ENCODE data around the gene INPP5D. TPM values are rescaled to one million over a fixed set of nuclear protein-coding genes. Genes with fewer than 3 reads are reported as not detected.

INPP5D gene
- total RNA-seq, 4 donors from 2014 or later, result 11.6 to 333 (median 26.2) TPM

DNA sequence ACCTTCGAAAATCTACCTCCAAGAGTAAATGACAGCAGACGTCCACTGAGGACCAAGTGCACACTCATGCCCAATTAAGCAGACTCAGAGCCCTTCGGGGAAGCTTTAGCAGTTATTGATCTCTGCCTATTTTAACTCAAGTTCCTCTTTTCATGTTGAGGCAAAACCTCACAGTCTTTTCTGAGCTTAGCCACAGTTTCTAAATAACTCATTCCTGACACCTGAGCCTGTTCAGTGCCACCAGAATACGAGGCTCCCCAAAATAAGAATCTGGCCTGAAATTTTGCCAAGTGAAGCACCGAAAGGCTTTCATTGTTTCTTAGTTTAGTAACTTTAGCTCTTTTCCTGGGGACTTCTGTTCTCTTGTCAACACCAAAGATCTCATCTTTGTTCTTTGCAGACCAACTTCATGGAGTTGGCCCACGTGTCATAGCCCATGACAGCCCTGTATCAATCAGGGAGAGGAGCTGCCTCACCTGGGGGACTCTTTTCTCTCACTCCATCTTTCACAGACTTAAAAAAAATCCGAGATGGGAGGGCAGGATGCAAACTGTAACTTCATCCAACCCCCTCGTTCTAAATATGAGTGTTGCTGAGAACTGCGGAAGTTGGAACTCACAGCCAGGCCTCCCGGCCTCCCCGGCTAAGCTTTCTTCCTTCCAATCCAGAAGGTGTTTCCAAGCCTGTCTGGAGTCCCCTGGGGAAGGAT lies 22.2 kb downstream of the INPP5D start:
- DNase-seq, result peak in 2 of 3 donors; percentile 35 to 53
- H3K9me3 ChIP-seq, result no peaks in the 10 kb centered on the region
- no peaks in the 10 kb centered on the region for H3K27me3 ChIP-seq
- no peaks in the 10 kb centered on the region for H3K36me3 ChIP-seq
- TF ChIP-seq POLR2A (IDR thresholded peaks at IDR 0.05), result no peak
- TF ChIP-seq, protein P1, sequence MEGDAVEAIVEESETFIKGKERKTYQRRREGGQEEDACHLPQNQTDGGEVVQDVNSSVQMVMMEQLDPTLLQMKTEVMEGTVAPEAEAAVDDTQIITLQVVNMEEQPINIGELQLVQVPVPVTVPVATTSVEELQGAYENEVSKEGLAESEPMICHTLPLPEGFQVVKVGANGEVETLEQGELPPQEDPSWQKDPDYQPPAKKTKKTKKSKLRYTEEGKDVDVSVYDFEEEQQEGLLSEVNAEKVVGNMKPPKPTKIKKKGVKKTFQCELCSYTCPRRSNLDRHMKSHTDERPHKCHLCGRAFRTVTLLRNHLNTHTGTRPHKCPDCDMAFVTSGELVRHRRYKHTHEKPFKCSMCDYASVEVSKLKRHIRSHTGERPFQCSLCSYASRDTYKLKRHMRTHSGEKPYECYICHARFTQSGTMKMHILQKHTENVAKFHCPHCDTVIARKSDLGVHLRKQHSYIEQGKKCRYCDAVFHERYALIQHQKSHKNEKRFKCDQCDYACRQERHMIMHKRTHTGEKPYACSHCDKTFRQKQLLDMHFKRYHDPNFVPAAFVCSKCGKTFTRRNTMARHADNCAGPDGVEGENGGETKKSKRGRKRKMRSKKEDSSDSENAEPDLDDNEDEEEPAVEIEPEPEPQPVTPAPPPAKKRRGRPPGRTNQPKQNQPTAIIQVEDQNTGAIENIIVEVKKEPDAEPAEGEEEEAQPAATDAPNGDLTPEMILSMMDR (IDR thresholded peaks at IDR 0.05), result no peak
- H3K4me1 ChIP-seq, result peaks cover 0 to 72% (median 36%) of the 10 kb centered on the region in 4 donors
- peak overlapping the region; percentile 78 to 95 (median 86) for H3K27ac ChIP-seq
- peak overlapping the region in 1 of 4 donors; percentile 1 for H3K4me3 ChIP-seq

DNA sequence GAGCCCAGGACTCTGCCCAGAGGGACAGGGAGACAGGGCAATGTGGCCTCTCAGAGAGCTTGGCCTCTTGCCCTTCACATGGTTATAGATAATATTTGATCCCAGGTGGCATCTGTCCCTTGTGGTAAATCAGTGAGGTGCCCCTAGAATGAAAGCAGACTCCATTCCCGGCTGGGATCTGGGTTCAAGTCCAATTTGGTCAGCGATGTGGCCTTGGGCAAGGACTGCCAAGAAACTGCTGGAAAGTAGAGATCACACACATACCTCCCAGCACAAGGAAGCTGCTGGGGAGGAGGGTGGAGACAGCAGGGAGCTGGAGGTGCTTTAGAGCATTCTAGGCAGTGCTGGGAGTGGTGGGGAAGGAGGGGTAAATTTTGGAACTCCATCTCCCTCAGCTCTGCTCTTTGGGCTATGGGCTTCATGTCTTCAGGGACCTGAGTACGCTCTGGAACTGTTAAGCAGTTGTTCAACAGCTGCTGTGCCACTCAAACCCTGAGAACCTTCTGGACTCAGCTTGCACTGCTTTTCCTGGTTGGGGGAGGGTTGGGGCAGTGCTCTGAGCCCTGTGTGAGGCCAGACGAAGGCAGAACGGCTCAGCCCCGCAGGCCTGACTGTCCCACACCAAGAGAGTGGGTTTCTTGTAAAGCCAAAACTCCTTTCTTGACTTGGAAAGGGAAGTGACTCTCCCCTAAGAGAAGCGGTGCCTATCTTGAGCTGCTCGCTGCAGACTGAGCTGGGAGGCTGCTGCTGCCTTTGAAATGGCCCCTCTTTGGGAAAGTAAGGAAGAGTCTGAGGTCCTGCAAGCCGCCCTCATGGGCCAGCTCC lies 23.0 kb downstream of the INPP5D start:
- no peaks in the 10 kb centered on the region for H3K9me3 ChIP-seq
- H3K4me1 ChIP-seq, result peaks cover 0 to 75% (median 39%) of the 10 kb centered on the region in 4 donors
- H3K27me3 ChIP-seq, result no peaks in the 10 kb centered on the region
- no peaks in the 10 kb centered on the region for H3K36me3 ChIP-seq
- TF ChIP-seq, protein P1 (IDR thresholded peaks at IDR 0.05), result peak in 1 of 6 experiments; percentile 1
- TF ChIP-seq POLR2A (IDR thresholded peaks at IDR 0.05), result no peak
- H3K27ac ChIP-seq, result peak overlapping the region; percentile 78 to 95 (median 86)
- peak; percentile 17 to 46 (median 34) for DNase-seq
- peak overlapping the region in 1 of 4 donors; percentile 10 for H3K4me3 ChIP-seq

DNA sequence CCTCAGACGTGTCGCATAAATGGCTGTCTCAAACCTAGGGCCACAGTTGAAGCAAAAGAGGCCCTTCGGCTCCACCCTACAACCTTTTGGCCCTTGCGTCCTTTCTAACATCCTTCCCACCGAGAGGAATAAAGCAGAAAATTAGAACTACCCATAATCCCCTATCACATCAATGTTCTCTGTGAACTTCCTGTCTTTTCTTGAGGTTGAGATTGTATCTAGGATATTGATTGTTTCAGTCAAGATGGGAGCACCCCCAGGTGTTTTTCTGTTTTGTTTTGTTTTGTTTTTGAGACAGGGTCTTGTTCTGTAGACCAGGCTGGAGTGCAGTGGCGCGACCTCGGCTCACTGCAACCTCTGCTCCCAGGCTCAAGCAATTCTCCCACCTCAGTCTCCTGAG lies 23.6 kb downstream of the INPP5D start:
- H3K36me3 ChIP-seq, result no peaks in the 10 kb centered on the region
- no peaks in the 10 kb centered on the region for H3K9me3 ChIP-seq
- H3K27ac ChIP-seq, result peak overlapping the region; percentile 78 to 95 (median 86)
- no peaks in the 10 kb centered on the region for H3K27me3 ChIP-seq
- H3K4me3 ChIP-seq, result peak overlapping the region in 3 of 4 donors; percentile 4 to 10 (median 8)
- H3K4me1 ChIP-seq, result peaks cover 0 to 75% (median 41%) of the 10 kb centered on the region in 4 donors
- TF ChIP-seq POLR2A (IDR thresholded peaks at IDR 0.05), result no peak
- TF ChIP-seq, protein P1 (IDR thresholded peaks at IDR 0.05), result no peak
- DNase-seq, result peak in 2 of 3 donors; percentile 16

DNA sequence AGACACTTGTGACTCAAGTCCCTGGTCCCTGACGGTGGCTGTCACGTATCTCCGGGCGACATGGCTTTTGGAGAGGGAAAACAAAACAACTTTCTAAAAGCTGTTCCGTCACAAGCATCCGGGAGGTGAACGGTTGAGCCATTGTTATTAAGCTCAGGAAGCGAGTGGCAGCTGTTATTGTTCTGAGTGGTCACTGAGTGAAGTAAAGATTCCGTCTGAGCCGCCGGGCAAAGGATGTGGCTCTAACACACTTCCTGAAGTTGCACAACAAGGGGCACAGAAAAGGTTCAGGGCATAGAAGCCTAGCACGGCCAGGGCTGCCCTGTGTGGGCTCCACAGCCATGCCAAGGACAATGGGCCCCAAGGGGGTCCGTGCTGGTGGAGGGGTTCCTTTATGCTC lies 24.3 kb downstream of the INPP5D start:
- peak overlapping the region; percentile 78 to 95 (median 86) for H3K27ac ChIP-seq
- peaks cover 0 to 75% (median 41%) of the 10 kb centered on the region in 4 donors for H3K4me1 ChIP-seq
- TF ChIP-seq, protein P1 (IDR thresholded peaks at IDR 0.05), result no peak
- TF ChIP-seq POLR2A (IDR thresholded peaks at IDR 0.05), result no peak
- H3K27me3 ChIP-seq, result no peaks in the 10 kb centered on the region
- H3K4me3 ChIP-seq, result peak overlapping the region in 1 of 4 donors; percentile 12
- DNase-seq, result peak; percentile 42 to 92 (median 87)
- H3K36me3 ChIP-seq, result no peaks in the 10 kb centered on the region
- no peaks in the 10 kb centered on the region for H3K9me3 ChIP-seq

DNA sequence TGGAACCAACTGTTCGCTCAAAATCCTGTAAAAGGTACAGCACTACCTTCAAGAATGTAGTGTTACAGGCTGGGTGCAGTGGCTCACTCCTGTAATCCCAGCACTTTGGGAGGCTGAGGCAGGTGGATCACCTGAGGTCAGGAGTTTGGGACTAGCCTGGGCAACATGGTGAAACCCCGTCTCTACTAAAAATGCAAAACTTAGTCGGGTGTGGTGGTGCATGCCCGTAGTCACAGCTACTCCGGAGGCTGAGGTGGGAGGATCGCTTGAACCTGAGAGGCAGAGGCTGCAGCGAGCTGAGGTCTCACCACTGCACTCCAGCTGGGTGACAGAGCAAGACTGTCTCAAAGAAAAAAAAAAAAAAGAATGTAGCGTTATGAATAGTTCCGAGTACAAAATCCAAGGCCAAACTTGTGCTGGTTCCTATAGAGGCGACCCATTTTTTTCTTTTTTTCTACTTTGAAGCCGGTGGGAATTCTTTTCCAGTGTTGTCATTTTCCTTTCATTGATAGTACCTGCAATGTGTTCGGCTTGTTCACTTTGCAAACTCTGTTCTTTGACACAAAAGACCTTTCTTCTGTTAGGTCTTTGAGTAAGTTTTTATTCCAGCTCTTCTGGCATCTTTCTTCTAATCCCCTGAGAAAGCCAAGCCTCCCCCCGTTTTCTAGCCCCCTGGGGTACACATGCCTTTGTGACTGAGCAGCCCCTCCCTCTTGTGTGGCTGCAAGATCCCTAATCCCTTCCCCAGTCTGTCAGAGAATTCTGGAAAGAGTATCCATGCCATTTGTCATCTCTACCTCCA lies 25.1 kb downstream of the INPP5D start:
- Histone ChIP-seq H3K27ac (peak overlapping the region; percentile 78 to 95 (median 86)), H3K27me3 (no peaks in the 10 kb centered on the region), H3K4me3 (no peak overlapping the region), H3K9me3 (no peaks in the 10 kb centered on the region), H3K4me1 (peaks cover 0 to 69% (median 38%) of the 10 kb centered on the region in 4 donors), H3K36me3 (no peaks in the 10 kb centered on the region)
- no peak for TF ChIP-seq POLR2A (IDR thresholded peaks at IDR 0.05)
- TF ChIP-seq, protein P1 (IDR thresholded peaks at IDR 0.05), result no peak
- peak; percentile 18 to 46 (median 22) for DNase-seq
